ENCODE results near the gene DIS3L.
"Not testable (repeated sequence)": the region's sequence is repeated elsewhere in the genome, so short reads cannot be mapped to it uniquely, and the experiment has no call there.

DIS3L gene

DNA sequence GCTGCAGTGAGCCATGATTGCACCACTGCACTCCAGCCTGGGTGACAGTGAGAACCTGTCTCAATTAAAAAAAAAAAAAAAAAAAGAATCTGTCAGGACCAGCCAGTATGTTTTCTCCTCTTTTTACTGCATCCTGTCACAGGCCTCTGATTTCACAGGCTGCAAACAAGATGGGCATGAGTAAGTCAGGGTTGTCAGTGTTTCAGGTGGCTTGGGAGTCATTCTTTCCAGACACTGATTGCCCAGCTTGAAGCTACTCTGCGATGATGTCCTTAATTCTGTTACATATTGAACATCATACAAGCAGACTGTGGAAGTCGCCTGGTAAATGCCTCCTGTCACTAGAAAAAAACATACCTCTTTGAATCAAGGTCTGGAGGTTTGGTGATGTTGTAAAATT lies 18.8 kb downstream of the DIS3L start:
- no peak for DNase-seq

DNA sequence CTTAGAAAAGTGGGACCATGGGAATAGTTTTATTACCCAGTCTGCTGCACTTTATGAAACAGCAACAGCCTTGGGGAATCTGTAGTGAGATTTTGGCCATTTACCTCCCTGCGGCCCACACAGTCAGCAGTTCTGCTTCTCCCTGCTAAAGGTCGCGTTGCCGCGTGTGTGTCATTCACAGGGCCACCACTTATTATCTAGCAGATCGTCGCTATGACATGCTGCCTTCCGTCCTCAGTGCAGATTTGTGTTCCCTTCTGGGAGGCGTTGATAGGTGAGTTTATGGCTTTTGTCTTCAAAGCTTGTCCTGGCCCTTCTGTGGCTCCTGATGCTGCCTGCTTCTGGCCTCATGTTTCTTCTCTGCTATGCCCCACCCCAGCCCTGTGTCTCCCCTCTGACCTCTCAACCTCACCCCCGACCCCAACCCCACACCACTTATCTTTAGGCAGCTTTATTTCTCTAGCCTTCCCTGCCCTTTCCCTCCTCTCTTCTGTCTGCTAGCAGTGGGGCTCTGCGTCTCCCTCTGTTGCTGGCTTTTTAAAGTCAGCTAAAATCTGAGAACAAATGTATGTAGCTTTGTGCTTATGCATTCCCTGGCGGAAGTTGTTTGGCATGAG lies 30.1 kb downstream of the DIS3L start:
- DNase-seq, result no peak

- no peak for DNase-seq
Measured at GRCh38 chr15:66326051-66326450, 32.7 kb downstream of the DIS3L start.

DNA sequence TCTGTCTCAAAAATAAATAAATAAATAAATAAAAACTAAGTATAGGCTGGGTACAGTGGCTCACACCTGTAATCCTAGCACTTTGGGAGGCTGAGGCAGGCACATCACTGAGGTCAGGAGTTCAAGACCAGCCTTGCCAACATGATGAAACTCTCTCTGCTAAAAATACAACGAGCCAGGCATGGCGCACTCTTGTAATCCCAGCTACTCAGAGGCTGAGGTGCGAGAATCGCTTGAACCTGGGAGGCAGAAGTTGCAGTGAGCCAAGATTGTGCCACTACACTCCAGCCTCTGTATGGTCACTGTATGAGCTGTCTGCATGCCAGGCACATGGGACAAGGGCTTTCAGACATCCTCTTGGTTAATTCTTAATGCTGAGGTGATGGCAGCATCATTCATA lies 34.4 kb downstream of the DIS3L start:
- no peak for DNase-seq

DNA sequence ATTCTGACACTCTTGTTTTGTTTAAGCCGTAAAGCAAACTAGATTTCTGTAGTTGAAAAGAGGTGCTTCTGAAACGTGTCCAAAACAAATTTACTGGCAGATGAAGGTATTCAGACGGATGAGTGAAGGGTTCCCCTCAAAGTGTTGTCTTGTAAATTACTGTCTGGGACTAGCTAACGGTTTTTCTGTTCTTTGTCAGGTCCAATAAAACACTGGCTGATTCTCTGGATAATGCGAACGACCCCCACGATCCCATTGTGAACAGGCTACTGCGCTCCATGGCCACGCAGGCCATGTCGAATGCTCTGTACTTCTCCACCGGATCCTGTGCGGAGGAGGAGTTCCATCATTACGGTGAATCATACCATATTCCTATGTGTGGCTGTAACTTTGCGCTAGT lies 35.4 kb downstream of the DIS3L start:
- no peak for DNase-seq

- DNase-seq, result not testable (repeated sequence)
Measured at GRCh38 chr15:66348530-66348929, 55.2 kb downstream of the DIS3L start.

DNA sequence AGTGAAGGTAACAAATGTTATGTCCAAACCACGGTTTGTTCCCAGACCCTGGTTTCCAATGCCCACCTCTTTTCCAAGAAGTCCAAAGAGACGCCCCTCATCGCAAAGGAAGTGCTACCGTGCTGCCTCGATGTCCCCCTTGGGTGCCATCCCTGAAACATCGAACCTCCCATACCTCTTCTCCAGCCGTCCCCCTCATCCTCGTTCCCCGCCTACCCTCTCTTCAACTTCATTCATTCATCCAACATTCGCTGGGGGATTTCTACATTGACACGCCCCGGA lies 62.6 kb downstream of the DIS3L start:
- DNase-seq, result no peak

- peak; percentile 88 to 93 (median 90) for DNase-seq
Measured at GRCh38 chr15:66356359-66357236, 63.2 kb downstream of the DIS3L start, which contains the start of gene TIPIN. TSS of gene TIPIN (minus strand) at chr15:66356685. CDS start at chr15:66352947, 3,738 bp downstream.

DNA sequence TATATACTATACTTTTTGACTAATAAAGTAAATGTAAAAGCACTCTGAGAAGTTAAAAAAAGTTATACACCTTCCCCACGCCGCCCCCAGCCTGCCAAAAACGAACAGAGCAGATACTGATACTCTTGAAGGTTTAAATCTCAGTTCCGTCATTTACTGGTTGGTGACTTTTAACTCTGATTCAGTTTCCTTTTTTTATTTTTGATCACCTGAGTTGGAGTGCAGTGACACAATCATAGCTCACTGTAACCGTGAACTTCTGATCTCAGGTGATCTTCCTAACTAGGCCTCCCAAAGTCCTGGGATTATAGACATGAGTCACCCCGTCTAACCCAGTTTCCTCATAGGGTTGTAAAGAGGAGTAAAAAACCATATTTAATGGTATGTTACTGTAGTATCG lies 66.4 kb downstream of the DIS3L start:
- DNase-seq, result no peak

DNA sequence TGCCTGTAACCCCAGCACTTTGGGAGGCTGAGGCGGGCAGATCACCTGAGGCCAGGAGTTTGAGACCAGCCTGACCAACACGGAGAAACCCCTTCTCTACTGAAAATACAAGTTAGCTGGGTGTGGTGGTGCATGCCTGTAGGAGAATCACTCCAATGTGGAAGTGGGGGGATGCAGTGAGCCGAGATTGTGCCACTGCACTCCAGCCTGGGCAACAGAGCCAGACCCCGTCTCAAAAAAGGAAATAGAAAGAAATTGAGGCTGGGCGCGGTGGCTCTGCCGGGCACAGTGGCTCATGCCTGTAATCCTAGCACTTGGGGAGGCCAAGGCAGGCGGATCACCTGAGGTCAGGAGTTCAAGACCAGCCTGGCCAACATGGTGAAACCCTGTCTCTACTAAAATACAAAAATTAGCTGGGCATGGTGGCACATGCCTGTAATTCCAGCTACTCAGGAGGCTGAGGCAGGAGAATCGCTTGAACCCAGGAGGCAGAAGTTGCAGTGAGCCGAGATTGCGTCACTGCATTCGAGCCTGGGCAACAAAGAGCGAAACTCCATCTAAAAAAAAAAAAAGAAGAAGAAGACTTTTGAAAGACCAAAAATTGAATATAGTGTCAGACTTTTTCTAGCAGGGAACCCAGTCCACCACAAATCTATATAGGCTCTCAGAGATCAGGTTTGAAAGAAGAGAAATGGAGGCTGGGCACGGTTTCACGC lies 68.5 kb downstream of the DIS3L start:
- DNase-seq, result not testable (repeated sequence)

- no peak for DNase-seq
Measured at GRCh38 chr15:66362776-66363175, 69.4 kb downstream of the DIS3L start.

- no peak for DNase-seq
Measured at GRCh38 chr15:66364944-66365528, 71.7 kb downstream of the DIS3L start.

GRCh38 chr15:66369773-66370651 lies 76.6 kb downstream of the DIS3L start:
- no peak for DNase-seq

GRCh38 chr15:66374179-66374578 lies 80.8 kb downstream of the DIS3L start:
- DNase-seq, result no peak

- DNase-seq, result no peak
Measured at GRCh38 chr15:66378814-66379430, 85.6 kb downstream of the DIS3L start.

GRCh38 chr15:66381376-66381775 lies 88.0 kb downstream of the DIS3L start:
- DNase-seq, result not testable (repeated sequence)
